AG04450 (cell line): Measurements from ENCODE around the gene ARHGAP22. TPM values are rescaled to one million over a fixed set of nuclear protein-coding genes. Genes with fewer than 3 reads are reported as not detected.

ENCODE experiments used
- CTCF ChIA-PET: fragments of 300-600, 350-600 bp; formaldehyde crosslinking; extraction: SDS; loops from one replicate; lab custom pipeline; 2022; ENCODE audit warnings: antibody characterized with exemption, inconsistent platforms; lab: Charles Lee
- POLR2A ChIA-PET: fragments of 350-600 bp; formaldehyde crosslinking; extraction: SDS; loops from one replicate; lab custom pipeline; 2021; ENCODE audit warnings: antibody characterized with exemption, inconsistent platforms; lab: Yijun Ruan, JAX
- DNase-seq: peaks from one replicate; pipeline ENCODE4 v3.0.0-alpha.2; 2011; ENCODE audit warnings: low read depth, low spot score
- H3K27ac ChIP-seq: one replicate; pipeline ENCODE4 v1.5.1; 2012; ENCODE audit warnings: low read depth, low read length, control low read depth
- H3K27me3 ChIP-seq: one replicate; pipeline ENCODE4 v1.6.0; 2012; ENCODE audit warnings: low read length; ENCODE audit not compliant: control insufficient read depth, insufficient read depth
- H3K4me3 ChIP-seq: 2 replicates; pipeline ENCODE4 v1.5.1; 2011; ENCODE audit warnings: mild to moderate bottlenecking, low read depth, low read length, control low read depth
- H3K9me3 ChIP-seq: 2 replicates; pipeline ENCODE4 v1.5.1; 2012; ENCODE audit warnings: low read length; ENCODE audit not compliant: control insufficient read depth, insufficient read depth
- CTCF ChIP-seq: IDR thresholded peaks from 2 replicates; pipeline ENCODE4 v1.5.1; 2011; ENCODE audit warnings: low read depth, low read length, control low read depth, inconsistent platforms
- polyA plus RNA-seq: library from polyadenylated mRNA; depleted of rRNA; stranded (reverse); fragments of >200 nt; gene quantifications from 2 replicates; pipeline ENCODE4 v1.2.3, GENCODE V29; 2011

Gene ARHGAP22
- polyA plus RNA-seq, 1 experiment: 8.2 TPM

GRCh38 chr10:48482207-48482606 lies 122.7 kb downstream of the ARHGAP22 start:
- CTCF ChIA-PET: no interaction called here
- no peaks in the 10 kb centered on the region; the same call in 1 of the 2 replicates for H3K9me3 ChIP-seq
- no peak overlapping the region for H3K27ac ChIP-seq
- no peak for TF ChIP-seq CTCF
- DNase-seq: no peak
- H3K27me3 ChIP-seq: no peaks in the 10 kb centered on the region
- POLR2A ChIA-PET: no interaction called here
- no peak overlapping the region for H3K4me3 ChIP-seq

GRCh38 chr10:48481385-48481784 lies 123.5 kb downstream of the ARHGAP22 start:
- Histone ChIP-seq H3K9me3 (no peaks in the 10 kb centered on the region; the same call in 1 of the 2 replicates), H3K27me3 (no peaks in the 10 kb centered on the region), H3K4me3 (no peak overlapping the region), H3K27ac (no peak overlapping the region)
- no peak for DNase-seq
- ChIA-PET POLR2A (no interaction called here), CTCF (no interaction called here)
- no peak for TF ChIP-seq CTCF

- no peak for TF ChIP-seq CTCF
- no peaks in the 10 kb centered on the region; the same call in 1 of the 2 replicates for H3K9me3 ChIP-seq
- no peaks in the 10 kb centered on the region for H3K27me3 ChIP-seq
- DNase-seq: no peak
- no peak overlapping the region for H3K27ac ChIP-seq
- ChIA-PET CTCF (no interaction called here), POLR2A (no interaction called here)
- no peak overlapping the region for H3K4me3 ChIP-seq
Measured at GRCh38 chr10:48480397-48481374, 124.2 kb downstream of the ARHGAP22 start.

GRCh38 chr10:48478980-48479811 lies 125.7 kb downstream of the ARHGAP22 start:
- CTCF ChIA-PET: interaction anchor here (0.5 kb wide), 1 partner anchor 672 kb away, joined by 3 read pairs; no protein-coding TSS in a partner anchor
- Histone ChIP-seq H3K9me3 (no peaks in the 10 kb centered on the region; the same call in 1 of the 2 replicates), H3K27me3 (no peaks in the 10 kb centered on the region), H3K27ac (no peak overlapping the region), H3K4me3 (no peak overlapping the region)
- POLR2A ChIA-PET: no interaction called here
- TF ChIP-seq CTCF: no peak
- no peak for DNase-seq
